NCI-H1417 (cell line): Measurements from ENCODE around the gene JKAMP.
"Not testable (repeated sequence)": the region's sequence is repeated elsewhere in the genome, so short reads cannot be mapped to it uniquely, and the experiment has no call there.

Source experiments
- DNase-seq, 3 experiments: peaks; one replicate each; lab custom pipeline; 2025; lab: John Stamatoyannopoulos, UW

JKAMP gene

GRCh38 chr14:59483819-59484638 lies at the start of gene JKAMP, which contains the start of gene L3HYPDH:
Gene JKAMP (plus strand): TSS chr14:59484517. CDS start chr14:59484590, 73 bp downstream.
Gene L3HYPDH (minus strand): TSS chr14:59484408. CDS start chr14:59484316, 92 bp downstream.
- DNase-seq = peak; percentile 93 to 99 (median 95)

- DNase-seq = no peak
Observed at GRCh38 chr14:59435101-59435500, 49.2 kb upstream of the JKAMP start.

GRCh38 chr14:59435987-59436386 lies 48.3 kb upstream of the JKAMP start:
- no peak for DNase-seq

- no peak for DNase-seq
Observed at GRCh38 chr14:59438195-59438647, 46.1 kb upstream of the JKAMP start.

- no peak for DNase-seq
Observed at GRCh38 chr14:59439256-59439965, 44.9 kb upstream of the JKAMP start.

GRCh38 chr14:59448673-59449072 lies 35.6 kb upstream of the JKAMP start:
- not testable (repeated sequence) for DNase-seq

GRCh38 chr14:59450716-59451115 lies 33.6 kb upstream of the JKAMP start:
- peak in 1 of 3 experiments; percentile 1 for DNase-seq

GRCh38 chr14:59451849-59452248 lies 32.5 kb upstream of the JKAMP start:
- DNase-seq = no peak

- no peak for DNase-seq
Observed at GRCh38 chr14:59454139-59454538, 30.2 kb upstream of the JKAMP start.

- DNase-seq = no peak
Observed at GRCh38 chr14:59455411-59455810, 28.9 kb upstream of the JKAMP start.

- DNase-seq = no peak
Observed at GRCh38 chr14:59458486-59458885, 25.8 kb upstream of the JKAMP start.

- DNase-seq = no peak
Observed at GRCh38 chr14:59460378-59460777, 23.9 kb upstream of the JKAMP start.

- DNase-seq = no peak
Observed at GRCh38 chr14:59461891-59462290, 22.4 kb upstream of the JKAMP start.

GRCh38 chr14:59463787-59464485 lies 20.4 kb upstream of the JKAMP start:
- no peak for DNase-seq

GRCh38 chr14:59464486-59465315 lies 19.6 kb upstream of the JKAMP start:
- DNase-seq = peak; percentile 71 to 83 (median 79)

GRCh38 chr14:59465316-59466135 lies 18.8 kb upstream of the JKAMP start, which contains the start of gene GPR135:
Gene GPR135 (minus strand): TSS chr14:59465380. CDS start chr14:59465226, 154 bp downstream.
- no peak for DNase-seq

GRCh38 chr14:59474172-59474571 lies 10.1 kb upstream of the JKAMP start:
- no peak for DNase-seq

- no peak for DNase-seq
Observed at GRCh38 chr14:59475709-59476108, 8.6 kb upstream of the JKAMP start.

- DNase-seq = no peak
Observed at GRCh38 chr14:59478540-59478939, 5.8 kb upstream of the JKAMP start.

GRCh38 chr14:59480166-59480565 lies 4.2 kb upstream of the JKAMP start:
- DNase-seq = no peak
